A673 (cell line): ENCODE results near the gene ARHGEF39. TPM values are rescaled to one million over a fixed set of nuclear protein-coding genes. Genes with fewer than 3 reads are reported as not detected.

Experiments
- BruUV-seq: library from RNA; stranded (reverse); fragments of 400-500 nt; replicated peaks from 2 replicates; lab custom pipeline; 2021; lab: Mats Ljungman, UMichigan
- CTCF ChIA-PET: fragments of 300-600 bp; sonication (Branson Sonifier 250); formaldehyde crosslinking; loops from one replicate; lab custom pipeline; 2022; ENCODE audit warnings: antibody characterized with exemption; lab: Charles Lee
- POLR2A ChIA-PET: fragments of 300-600 bp; sonication (Branson Sonifier 250); formaldehyde crosslinking; loops from one replicate; lab custom pipeline; 2022; ENCODE audit warnings: antibody characterized with exemption; ENCODE audit not compliant: low non-redundant PET; lab: Charles Lee
- DNase-seq: peaks from one replicate; pipeline ENCODE4 v3.0.0-alpha.2; 2015; ENCODE audit warnings: low spot score
- H3K27ac ChIP-seq: fragments of 200-600 bp; sonication (generic); 2 replicates; pipeline ENCODE4 v1.5.1; 2016; ENCODE audit warnings: mixed run types, low read depth, mild to moderate bottlenecking, mixed read lengths, antibody characterized with exemption, low read length; ENCODE audit not compliant: poor library complexity, severe bottlenecking
- H3K27me3 ChIP-seq: fragments of 200-600 bp; sonication (generic); replicated peaks from 2 replicates; pipeline ENCODE4 v1.6.1; 2017; ENCODE audit warnings: mixed run types, low read depth, mild to moderate bottlenecking, mixed read lengths, antibody characterized with exemption, low read length; ENCODE audit not compliant: insufficient read depth, poor library complexity
- H3K36me3 ChIP-seq: fragments of 200-600 bp; sonication (generic); 2 replicates; pipeline ENCODE4 v1.6.1; 2016; ENCODE audit warnings: mixed run types, mild to moderate bottlenecking, mixed read lengths, antibody characterized with exemption, low read length; ENCODE audit not compliant: insufficient read depth, poor library complexity, severe bottlenecking
- H3K4me1 ChIP-seq: fragments of 200-600 bp; sonication (generic); 2 replicates; pipeline ENCODE4 v1.6.1; 2017; ENCODE audit warnings: mixed run types, mild to moderate bottlenecking, mixed read lengths, antibody characterized with exemption, low read length; ENCODE audit not compliant: insufficient read depth, poor library complexity, severe bottlenecking
- H3K4me3 ChIP-seq: fragments of 200-600 bp; sonication (generic); 2 replicates; pipeline ENCODE4 v1.5.1; 2016; ENCODE audit warnings: low read depth, mixed run types, mild to moderate bottlenecking, mixed read lengths, low read length; ENCODE audit not compliant: poor library complexity, severe bottlenecking
- H3K9me3 ChIP-seq: fragments of 200-600 bp; sonication (generic); 2 replicates; pipeline ENCODE4 v1.6.1; 2016; ENCODE audit warnings: mixed run types, low read depth, mild to moderate bottlenecking, mixed read lengths, antibody characterized with exemption, low read length; ENCODE audit not compliant: poor library complexity, severe bottlenecking
- CTCF ChIP-seq: fragments of 300-800, 200-600 bp; sonication (generic); conservative IDR thresholded peaks from 2 replicates; pipeline ENCODE4 v1.5.1; 2017; ENCODE audit warnings: low read depth, mild to moderate bottlenecking, antibody characterized with exemption, low read length, moderate library complexity, mixed read lengths
- EZH2 ChIP-seq: fragments of 200-600 bp; sonication (generic); IDR thresholded peaks from 2 replicates; pipeline ENCODE4 v1.6.1; 2017; ENCODE audit warnings: borderline replicate concordance, low read depth, mild to moderate bottlenecking, mixed read lengths, antibody characterized with exemption, low read length; ENCODE audit not compliant: poor library complexity, severe bottlenecking
- intact Hi-C: fragments of 100-400 bp; cut with micrococcal nuclease; formaldehyde crosslinking; loops from one replicate; pipeline ENCODE4 v1.10.0; 2022; ENCODE audit not compliant: unreplicated experiment
- total RNA-seq: library from RNA; stranded (reverse); gene quantifications from 2 replicates; pipeline ENCODE4 v1.2.3, GENCODE V29; 2021

Gene ARHGEF39
- total RNA-seq, 1 experiment from 2014 or later = 25.0 TPM

DNA sequence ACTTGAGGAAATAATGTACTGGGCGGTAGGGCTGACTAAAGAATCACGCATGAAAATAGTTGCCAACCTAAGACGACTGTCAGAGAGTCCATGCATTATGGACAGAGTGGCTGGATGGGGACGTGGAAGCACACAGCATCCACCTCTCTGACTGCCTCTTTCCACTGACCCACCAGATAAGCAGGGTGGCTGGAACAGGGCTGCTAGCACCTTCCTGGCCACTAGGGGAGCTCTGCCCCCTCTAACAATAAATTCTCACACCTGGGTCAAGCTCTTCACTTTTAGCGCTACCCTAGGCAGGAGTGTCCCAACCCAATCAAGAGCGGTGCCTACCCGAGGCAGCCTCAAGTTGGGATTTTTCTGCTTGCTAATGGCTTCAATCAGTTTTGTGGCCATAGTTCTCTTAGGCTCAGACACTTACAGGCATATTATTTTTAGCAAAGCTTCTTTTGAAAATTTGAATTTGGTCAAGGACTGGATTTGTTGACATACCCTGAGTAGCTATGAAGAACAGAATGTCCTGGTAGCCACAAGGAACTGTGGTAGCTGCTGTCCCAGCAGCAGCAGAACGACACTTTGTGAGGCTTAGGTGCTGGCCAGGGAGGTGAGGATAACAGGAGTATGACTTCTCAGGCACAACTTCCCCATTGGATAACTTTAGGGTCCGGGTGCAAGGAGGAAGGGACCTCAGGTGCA is 31.7 kb upstream of the ARHGEF39 start:
- Histone ChIP-seq H3K9me3 (no peaks in the 10 kb centered on the region), H3K4me3 (no peak overlapping the region), H3K36me3 (peaks cover 51% of the 10 kb centered on the region), H3K27me3 (no peaks in the 10 kb centered on the region), H3K4me1 (no peaks in the 10 kb centered on the region), H3K27ac (no peak overlapping the region)
- peak; percentile 88 for TF ChIP-seq CTCF
- TF ChIP-seq EZH2 = no peak
- intact Hi-C loops = no loop called here
- BruUV-seq = no TSS peak
- POLR2A ChIA-PET = no interaction called here
- CTCF ChIA-PET = interaction anchor here (0.6 to 1.5 kb wide), 14 partner anchors 9 to 660 kb away, joined by 3 to 8 read pairs (median 4); partner anchors contain the start of genes ARHGEF39, CCDC107, CREB3 and RMRP
- peak; percentile 45 for DNase-seq

- intact Hi-C loops = no loop called here
- no peak for DNase-seq
- no peak for TF ChIP-seq CTCF
- TF ChIP-seq EZH2 = no peak
- Histone ChIP-seq H3K9me3 (no peaks in the 10 kb centered on the region), H3K4me3 (no peak overlapping the region), H3K27me3 (no peaks in the 10 kb centered on the region), H3K36me3 (peaks cover 44% of the 10 kb centered on the region), H3K27ac (no peak overlapping the region), H3K4me1 (no peaks in the 10 kb centered on the region)
- POLR2A ChIA-PET = no interaction called here
- no TSS peak for BruUV-seq
- CTCF ChIA-PET = interaction anchor here (0.7 to 1.5 kb wide), 8 partner anchors 8 to 660 kb away, joined by 3 to 8 read pairs (median 6); partner anchors contain the start of genes ARHGEF39, CCDC107, CREB3 and RMRP
Observed at GRCh38 chr9:35695943-35696401, 31.0 kb upstream of the ARHGEF39 start.

DNA sequence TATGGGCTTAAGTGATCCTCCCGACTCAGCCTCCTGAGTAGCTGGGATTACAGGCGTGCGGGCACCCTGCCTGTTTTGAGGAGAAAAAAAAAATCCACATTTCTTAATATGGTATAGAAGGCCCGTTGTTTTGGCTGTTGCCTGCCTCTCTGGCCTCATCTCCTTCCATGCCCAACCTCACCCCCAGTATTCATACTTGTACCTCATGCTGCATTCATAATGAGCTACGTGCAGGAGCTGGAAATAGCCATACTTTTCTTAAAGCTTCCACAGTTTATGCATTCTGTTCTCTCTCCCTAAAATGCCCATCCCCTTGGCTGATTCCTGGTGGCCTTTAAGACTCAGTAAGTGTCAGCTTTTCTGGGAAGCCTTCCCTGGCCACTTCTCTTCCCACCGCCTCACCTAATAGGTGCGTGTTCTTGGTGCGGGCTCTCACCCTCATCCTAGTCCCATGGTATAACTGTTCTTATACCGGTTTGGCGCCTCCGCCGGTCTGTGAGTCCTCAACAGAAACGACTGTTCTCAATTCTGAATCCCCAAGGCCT is 26.8 kb upstream of the ARHGEF39 start:
- H3K4me3 ChIP-seq = no peak overlapping the region
- CTCF ChIA-PET = interaction anchor here (0.6 to 0.7 kb wide), 2 partner anchors 57 to 88 kb away, joined by 3 to 4 read pairs; partner anchors contain the start of genes GBA2 and RGP1
- intact Hi-C loops = no loop called here
- H3K9me3 ChIP-seq = no peaks in the 10 kb centered on the region
- no TSS peak for BruUV-seq
- H3K36me3 ChIP-seq = peaks cover 4% of the 10 kb centered on the region
- DNase-seq = no peak
- POLR2A ChIA-PET = interaction anchor here (0.6 kb wide), 1 partner anchor 68 kb away, joined by 7 read pairs; no protein-coding TSS in a partner anchor
- peak overlapping the region; percentile 92 for H3K27ac ChIP-seq
- peaks cover 25% of the 10 kb centered on the region for H3K4me1 ChIP-seq
- no peak for TF ChIP-seq CTCF
- no peak for TF ChIP-seq EZH2
- no peaks in the 10 kb centered on the region for H3K27me3 ChIP-seq
